GM20000 (cell line): ENCODE results near the gene CGRRF1.
A peak's percentile ranks its signal among the peaks of the same experiment; 100 is the strongest.

Experiments
- DNase-seq: peaks from one replicate; pipeline ENCODE4 v3.0.0; 2012; ENCODE audit warnings: low spot score
- CTCF ChIP-seq: IDR thresholded peaks from 2 replicates; pipeline ENCODE4 v1.5.1; 2012; ENCODE audit warnings: mild to moderate bottlenecking, control low read depth; ENCODE audit errors: extremely low read depth, missing control alignments

Gene CGRRF1

GRCh38 chr14:54562334-54562733, 52.6 kb downstream of the CGRRF1 start:
- no peak for DNase-seq
- TF ChIP-seq CTCF = no peak

- peak; percentile 48 for DNase-seq
- TF ChIP-seq CTCF = peak; percentile 71
Measured at GRCh38 chr14:54564071-54564867, 54.6 kb downstream of the CGRRF1 start.

- DNase-seq = peak; percentile 83
- no peak for TF ChIP-seq CTCF
Measured at GRCh38 chr14:54564868-54565784, 55.4 kb downstream of the CGRRF1 start.

- TF ChIP-seq CTCF = no peak
Measured at GRCh38 chr14:54565785-54566409, 56.2 kb downstream of the CGRRF1 start.

GRCh38 chr14:54566410-54567223, 56.9 kb downstream of the CGRRF1 start, which contains the start of gene SAMD4A:
TSS of gene SAMD4A (plus strand) at chr14:54567128. CDS start at chr14:54567917, 789 bp downstream.
- DNase-seq = peak; percentile 84
- TF ChIP-seq CTCF = peak; percentile 21

More at GRCh38 chr14:54565785-54566409, 56.2 kb downstream of the CGRRF1 start:
- peak; percentile 94 for DNase-seq

- no peak for DNase-seq
- TF ChIP-seq CTCF = no peak
Measured at GRCh38 chr14:54567224-54567638, 57.5 kb downstream of the CGRRF1 start.
